C1 segment of cervical spinal cord (tissue), 14 donors: Measurements from ENCODE around the gene TSHZ2.

ENCODE experiments used
- DNase-seq, 14 donors: peaks; one replicate each; lab custom pipeline; 2025; lab: John Stamatoyannopoulos, UW

Gene TSHZ2

GRCh38 chr20:53539516-53539915, 567.4 kb downstream of the TSHZ2 start:
- DNase-seq: no peak
